Transverse colon (tissue), 4 donors: ENCODE measurements around the gene CACNA2D1. TPM values are rescaled to one million over a fixed set of nuclear protein-coding genes. Genes with fewer than 3 reads are reported as not detected.

Experiments
- DNase-seq: peaks from one replicate; pipeline ENCODE4 v3.0.0-alpha.2; 2019
- H3K27ac ChIP-seq, 4 donors: fragments of 200-600 bp; sonication (generic); 2 replicates each; pipeline ENCODE4 v1.5.1; 2016 to 2018; ENCODE audit warnings: inconsistent platforms in 4 of 4
- H3K27me3 ChIP-seq: fragments of 200-600 bp; sonication (generic); 2 replicates; pipeline ENCODE4 v1.5.1; 2017; ENCODE audit warnings: inconsistent platforms
- H3K36me3 ChIP-seq, 4 donors: fragments of 200-600 bp; sonication (generic); 2 replicates each; pipeline ENCODE4 v1.5.1; 2017 to 2019; ENCODE audit warnings: inconsistent platforms in 4 of 4
- H3K4me1 ChIP-seq, 4 donors: fragments of 200-600 bp; sonication (generic); 2 replicates each; pipeline ENCODE4 v1.5.1; 2017 to 2020; ENCODE audit warnings: inconsistent platforms in 4 of 4
- H3K4me3 ChIP-seq, 4 donors: fragments of 200-600 bp; sonication (generic); 1 replicate in 1 of 4; 2 replicates in 3 of 4; pipeline versions ENCODE4 v1.5.1 to v1.6.1; 2017 to 2019; ENCODE audit warnings: inconsistent platforms in 4 of 4
- H3K9me3 ChIP-seq, 2 donors: fragments of 200-600 bp; sonication (generic); 2 replicates each; pipeline ENCODE4 v1.5.1; 2017 to 2019; ENCODE audit warnings: inconsistent platforms in 2 of 2
- CTCF ChIP-seq, 5 experiments: fragments of 200-600 bp in 3 of 5; fragments of 450-650 bp in 2 of 5; sonication (generic) in 3 of 5; IDR thresholded peaks; 1 replicate in 2 of 5; 2 replicates in 3 of 5; pipeline ENCODE4 v1.5.1; 2016 to 2017; ENCODE audit warnings: antibody characterized with exemption in 5 of 5, inconsistent platforms in 3 of 5, mild to moderate bottlenecking in 2 of 5, moderate library complexity in 1 of 5
- EP300 ChIP-seq: sonication (generic); formaldehyde crosslinking; IDR thresholded peaks from one replicate; pipeline ENCODE4 v1.6.1; 2017; ENCODE audit warnings: antibody characterized with exemption, low read depth
- POLR2A ChIP-seq: fragments of 450-650 bp; IDR thresholded peaks from one replicate; pipeline ENCODE4 v1.6.1; 2016; ENCODE audit warnings: antibody characterized with exemption, mild to moderate bottlenecking, moderate library complexity
- POLR2AphosphoS5 ChIP-seq, 3 donors: sonication (generic); formaldehyde crosslinking; IDR thresholded peaks; one replicate each; pipeline ENCODE4 v1.6.1; 2016; ENCODE audit warnings: antibody characterized with exemption in 3 of 3
- WGBS, 2 donors: methylation state at CpG; one replicate each; pipeline ENCODE4 v1.1.5; 2018; ENCODE audit warnings: low coverage in 1 of 2; 5-methylcytosine and 5-hydroxymethylcytosine counted together
- in situ Hi-C, 4 donors: fragments of 200-750 bp; cut with MboI; loops; one replicate each; pipeline versions ENCODE4 v1.15.0 to v1.15.1; 2017; ENCODE audit warnings: low sequenced_read_pairs in 3 of 4, low pct_ligation_motif_present in 1 of 4, low pct_unique_long_range_greater_than_20kb in 1 of 4
- intact Hi-C: fragments of 100-400 bp; cut with DNase I; formaldehyde crosslinking; loops from one replicate; pipeline ENCODE4 v1.15.1; 2023; ENCODE audit warnings: low total_unique reads
- total RNA-seq, 4 donors: library from RNA; depleted of rRNA; stranded (reverse); fragments of >200 nt; gene quantifications; one replicate each; pipeline ENCODE4 v1.1.0, GENCODE V29; 2016

The CACNA2D1 gene
- total RNA-seq, 4 donors from 2014 or later, result 11.0 to 126 (median 22.9) TPM

DNA sequence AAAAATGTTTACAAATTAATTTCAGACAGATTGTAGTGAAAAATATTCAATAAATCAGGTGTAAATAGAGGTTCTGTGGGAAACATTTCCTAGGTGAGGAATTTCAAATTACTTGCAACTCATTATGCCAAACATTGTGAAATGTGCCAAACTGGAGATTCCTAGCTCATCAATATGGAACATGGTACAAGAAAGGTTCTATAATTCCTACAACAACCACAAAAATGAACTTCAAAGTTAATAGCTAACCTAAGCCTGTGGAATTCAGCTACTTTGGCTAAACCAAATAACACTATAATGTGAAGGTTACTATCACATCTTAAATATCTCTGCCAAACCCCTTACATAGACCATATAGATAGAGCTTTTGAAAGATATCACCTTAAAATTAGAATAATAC lies 450.4 kb downstream of the CACNA2D1 start:
- no peak for DNase-seq
- in situ Hi-C loops (no loop called here), intact Hi-C loops (no loop called here)
- no peak overlapping the region for H3K27ac ChIP-seq
- H3K36me3 ChIP-seq, result no peaks in the 10 kb centered on the region
- TF ChIP-seq EP300, result no peak
- no peak for TF ChIP-seq CTCF (IDR thresholded peaks at IDR 0.05)
- TF ChIP-seq POLR2AphosphoS5 (IDR thresholded peaks at IDR 0.05), result no peak
- TF ChIP-seq POLR2A, result no peak
- no peaks in the 10 kb centered on the region for H3K9me3 ChIP-seq
- H3K4me3 ChIP-seq, result no peak overlapping the region
- H3K4me1 ChIP-seq, result no peaks in the 10 kb centered on the region
- no peaks in the 10 kb centered on the region for H3K27me3 ChIP-seq

GRCh38 chr7:81990395-81990794 lies 453.2 kb downstream of the CACNA2D1 start:
- no peaks in the 10 kb centered on the region for H3K9me3 ChIP-seq
- no peaks in the 10 kb centered on the region for H3K27me3 ChIP-seq
- intact Hi-C loops (no loop called here), in situ Hi-C loops (no loop called here)
- TF ChIP-seq EP300 (no peak), POLR2AphosphoS5 (IDR thresholded peaks at IDR 0.05) (no peak), CTCF (IDR thresholded peaks at IDR 0.05) (no peak), POLR2A (no peak)
- H3K4me3 ChIP-seq, result no peak overlapping the region
- no peak for DNase-seq
- H3K36me3 ChIP-seq, result no peaks in the 10 kb centered on the region
- 66 to 81% methylated on average over 2 of the region's 2 CpGs for WGBS, 2 donors
- no peaks in the 10 kb centered on the region for H3K4me1 ChIP-seq
- no peak overlapping the region for H3K27ac ChIP-seq

GRCh38 chr7:81986723-81987470 lies 456.7 kb downstream of the CACNA2D1 start:
- WGBS, 2 donors, result 82 to 94% methylated on average over 3 of the region's 3 CpGs
- in situ Hi-C loops, result no loop called here

GRCh38 chr7:81983406-81983805 lies 460.2 kb downstream of the CACNA2D1 start:
- H3K4me3 ChIP-seq, result no peak overlapping the region
- no peaks in the 10 kb centered on the region for H3K4me1 ChIP-seq
- H3K36me3 ChIP-seq, result no peaks in the 10 kb centered on the region
- H3K27me3 ChIP-seq, result no peaks in the 10 kb centered on the region
- H3K9me3 ChIP-seq, result no peaks in the 10 kb centered on the region
- WGBS, 2 donors, result 79 to 80% methylated on average over 3 of the region's 3 CpGs
- TF ChIP-seq EP300 (no peak), POLR2A (no peak), CTCF (IDR thresholded peaks at IDR 0.05) (no peak), POLR2AphosphoS5 (IDR thresholded peaks at IDR 0.05) (no peak)
- intact Hi-C loops (no loop called here), in situ Hi-C loops (no loop called here)
- no peak overlapping the region for H3K27ac ChIP-seq
- DNase-seq, result no peak

More at GRCh38 chr7:81986723-81987470, 456.7 kb downstream of the CACNA2D1 start:
- intact Hi-C loops, result no loop called here
- DNase-seq, result no peak
- TF ChIP-seq EP300 (no peak), POLR2A (no peak), POLR2AphosphoS5 (IDR thresholded peaks at IDR 0.05) (no peak), CTCF (IDR thresholded peaks at IDR 0.05) (no peak)
- no peaks in the 10 kb centered on the region for H3K27me3 ChIP-seq
- H3K36me3 ChIP-seq, result no peaks in the 10 kb centered on the region
- H3K27ac ChIP-seq, result no peak overlapping the region
- H3K4me3 ChIP-seq, result no peak overlapping the region
- H3K9me3 ChIP-seq, result no peaks in the 10 kb centered on the region
- H3K4me1 ChIP-seq, result no peaks in the 10 kb centered on the region
